ENCODE data around the gene PPP2R5B.

GRCh38 chr11:64906314-64906635, 18.2 kb upstream of the PPP2R5B start:
- TF ChIP-seq SP1 (IDR thresholded peaks at IDR 0.05): no peak
- no peak for TF ChIP-seq ELF4 (IDR thresholded peaks at IDR 0.05)

All from HEK293T (cell line).